HL-60/S4 treated with retinoic acid at 250 ng/mL for 4 days and 3 days (cell line): ENCODE data around the gene MGLL.

Experiments used
- in situ Hi-C: fragments of 300-500 bp; cut with MboI; formaldehyde crosslinking; loops from 2 replicates; pipeline ENCODE4 v1.7.0; 2022; ENCODE audit warnings: low sequenced_read_pairs

The MGLL gene

GRCh38 chr3:127822041-127822681 is at the start of gene MGLL:
MGLL (minus strand) TSS chr3:127822515; CDS start chr3:127822318, 197 bp downstream.
- in situ Hi-C loops = no loop called here

GRCh38 chr3:127870156-127870555 is 47.8 kb upstream of the MGLL start:
- in situ Hi-C loops = no loop called here

- in situ Hi-C loops = no loop called here
Measured at GRCh38 chr3:127867986-127868385, 45.7 kb upstream of the MGLL start.

GRCh38 chr3:127867412-127867811 is 45.1 kb upstream of the MGLL start:
- in situ Hi-C loops = no loop called here

- in situ Hi-C loops = no loop called here
Measured at GRCh38 chr3:127865941-127866340, 43.6 kb upstream of the MGLL start.

- in situ Hi-C loops = no loop called here
Measured at GRCh38 chr3:127860211-127860696, 37.9 kb upstream of the MGLL start.

- in situ Hi-C loops = no loop called here
Measured at GRCh38 chr3:127859730-127860129, 37.4 kb upstream of the MGLL start.

GRCh38 chr3:127858937-127859336 is 36.6 kb upstream of the MGLL start:
- in situ Hi-C loops = no loop called here

- in situ Hi-C loops = no loop called here
Measured at GRCh38 chr3:127858521-127858920, 36.2 kb upstream of the MGLL start.

- in situ Hi-C loops = no loop called here
Measured at GRCh38 chr3:127857333-127857732, 35.0 kb upstream of the MGLL start.

- in situ Hi-C loops = no loop called here
Measured at GRCh38 chr3:127856801-127857200, 34.5 kb upstream of the MGLL start.

GRCh38 chr3:127855246-127855645 is 32.9 kb upstream of the MGLL start:
- in situ Hi-C loops = no loop called here

GRCh38 chr3:127853681-127854080 is 31.4 kb upstream of the MGLL start:
- in situ Hi-C loops = no loop called here

GRCh38 chr3:127851899-127852298 is 29.6 kb upstream of the MGLL start:
- in situ Hi-C loops = no loop called here

- in situ Hi-C loops = no loop called here
Measured at GRCh38 chr3:127849368-127849767, 27.1 kb upstream of the MGLL start.

- in situ Hi-C loops = no loop called here
Measured at GRCh38 chr3:127848131-127849129, 26.1 kb upstream of the MGLL start.

- in situ Hi-C loops = no loop called here
Measured at GRCh38 chr3:127847236-127847720, 25.0 kb upstream of the MGLL start.

- in situ Hi-C loops = no loop called here
Measured at GRCh38 chr3:127846576-127846975, 24.3 kb upstream of the MGLL start.

- in situ Hi-C loops = no loop called here
Measured at GRCh38 chr3:127844326-127844942, 22.1 kb upstream of the MGLL start.

- in situ Hi-C loops = no loop called here
Measured at GRCh38 chr3:127840671-127841070, 18.4 kb upstream of the MGLL start.

GRCh38 chr3:127839099-127839498 is 16.8 kb upstream of the MGLL start:
- in situ Hi-C loops = no loop called here
